T-helper 1 cell (primary cell): ENCODE measurements around the gene UBE2O.
A peak's percentile ranks its signal among the peaks of the same experiment; 100 is the strongest.

Source experiments
- DNase-seq, 5 donors: peaks; one replicate each; pipeline ENCODE4 v3.0.0-alpha.2; 2012 to 2020

Gene UBE2O

DNA sequence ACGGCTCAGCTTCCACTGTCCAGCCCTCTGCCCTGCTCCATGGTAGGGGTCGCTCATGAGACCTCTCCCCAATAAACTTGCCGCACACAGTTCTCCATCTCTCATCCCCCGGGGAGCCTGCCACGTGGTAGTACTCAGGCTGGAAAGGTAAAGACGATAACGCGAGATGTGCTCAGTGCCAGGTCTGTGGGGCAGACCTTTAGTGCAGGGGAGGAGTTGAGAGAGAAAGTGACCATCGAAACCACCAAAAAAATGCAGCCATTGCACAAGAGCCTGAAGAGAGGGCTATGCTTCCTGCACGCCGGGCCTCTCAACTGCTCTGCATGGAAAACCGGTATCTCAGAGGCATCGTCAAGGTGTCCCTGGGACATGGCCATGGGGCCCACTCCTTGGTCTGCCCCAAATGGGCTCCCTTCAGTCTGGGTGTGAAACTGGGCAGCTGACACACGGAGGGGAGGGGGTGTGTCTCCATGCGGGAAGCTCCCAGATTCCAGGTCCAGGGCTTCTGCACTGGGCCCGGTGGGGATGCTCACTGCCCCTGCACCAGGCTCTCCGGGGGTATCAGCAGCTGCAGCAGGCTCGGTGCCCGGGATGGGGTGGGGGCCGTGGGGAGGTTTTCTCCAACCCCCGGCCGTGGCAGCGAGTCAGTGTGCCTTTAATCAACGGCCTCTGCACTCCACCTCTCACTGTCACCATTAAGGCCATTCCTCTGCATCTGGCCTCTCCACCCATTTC, 9.8 kb upstream of the UBE2O start:
- DNase-seq, result no peak

DNA sequence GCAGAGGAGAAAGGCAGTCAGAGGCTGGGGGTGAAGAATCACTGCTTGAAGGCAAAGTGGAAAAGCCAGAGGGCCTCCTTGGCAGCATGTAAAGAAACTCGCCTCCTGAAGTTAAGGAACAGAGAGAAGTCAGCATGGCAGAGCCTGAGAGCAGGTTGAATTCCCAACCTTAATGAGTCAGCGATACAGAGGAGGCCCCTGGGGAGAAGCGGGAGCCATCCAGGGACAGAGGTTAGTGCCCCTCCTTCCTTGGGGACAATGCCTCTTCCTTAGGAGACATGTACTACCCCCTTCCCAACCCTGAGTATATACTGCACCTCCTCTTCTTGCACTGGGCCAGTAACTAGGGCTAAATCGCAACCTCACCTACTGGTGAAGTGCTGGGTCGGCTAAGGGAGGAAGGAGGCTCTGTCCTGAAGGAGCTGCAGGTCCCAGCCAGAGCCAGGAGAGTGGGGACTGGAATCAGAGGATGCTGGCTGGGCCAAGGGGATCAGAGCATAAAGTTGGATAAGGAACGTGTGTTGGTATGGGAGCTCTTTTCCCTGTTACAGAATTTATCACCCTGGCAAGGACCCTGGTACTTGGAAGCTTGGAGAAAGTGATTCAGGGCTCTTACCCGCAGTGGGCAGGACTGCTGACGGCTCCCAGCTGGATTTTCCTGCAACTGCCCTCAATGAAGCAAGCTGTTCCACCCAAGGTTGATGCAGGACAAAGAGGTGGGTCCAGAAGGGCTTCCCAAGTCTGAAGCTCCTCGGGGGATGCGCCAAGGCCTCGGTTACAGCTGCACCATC, 9.0 kb upstream of the UBE2O start:
- DNase-seq, result no peak

DNA sequence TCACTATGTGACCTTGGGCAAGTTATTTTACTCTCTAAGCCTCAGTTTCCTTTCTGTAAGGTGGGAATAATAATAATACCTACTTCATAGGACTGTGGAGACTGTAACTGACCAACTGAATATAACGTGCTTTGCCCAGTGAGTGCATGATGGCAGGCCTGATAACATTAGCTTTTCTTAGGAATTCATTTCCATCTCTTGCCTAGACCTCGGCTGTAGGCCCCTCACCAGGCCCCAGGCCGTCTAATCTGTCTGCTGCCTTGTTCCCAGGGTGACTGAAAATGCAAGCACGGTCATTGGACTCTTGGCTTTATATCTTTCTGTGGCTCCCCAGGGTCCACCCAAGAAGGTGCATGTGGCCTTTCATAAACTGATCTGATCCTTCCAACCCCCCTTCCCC, 6.7 kb upstream of the UBE2O start:
- no peak for DNase-seq

DNA sequence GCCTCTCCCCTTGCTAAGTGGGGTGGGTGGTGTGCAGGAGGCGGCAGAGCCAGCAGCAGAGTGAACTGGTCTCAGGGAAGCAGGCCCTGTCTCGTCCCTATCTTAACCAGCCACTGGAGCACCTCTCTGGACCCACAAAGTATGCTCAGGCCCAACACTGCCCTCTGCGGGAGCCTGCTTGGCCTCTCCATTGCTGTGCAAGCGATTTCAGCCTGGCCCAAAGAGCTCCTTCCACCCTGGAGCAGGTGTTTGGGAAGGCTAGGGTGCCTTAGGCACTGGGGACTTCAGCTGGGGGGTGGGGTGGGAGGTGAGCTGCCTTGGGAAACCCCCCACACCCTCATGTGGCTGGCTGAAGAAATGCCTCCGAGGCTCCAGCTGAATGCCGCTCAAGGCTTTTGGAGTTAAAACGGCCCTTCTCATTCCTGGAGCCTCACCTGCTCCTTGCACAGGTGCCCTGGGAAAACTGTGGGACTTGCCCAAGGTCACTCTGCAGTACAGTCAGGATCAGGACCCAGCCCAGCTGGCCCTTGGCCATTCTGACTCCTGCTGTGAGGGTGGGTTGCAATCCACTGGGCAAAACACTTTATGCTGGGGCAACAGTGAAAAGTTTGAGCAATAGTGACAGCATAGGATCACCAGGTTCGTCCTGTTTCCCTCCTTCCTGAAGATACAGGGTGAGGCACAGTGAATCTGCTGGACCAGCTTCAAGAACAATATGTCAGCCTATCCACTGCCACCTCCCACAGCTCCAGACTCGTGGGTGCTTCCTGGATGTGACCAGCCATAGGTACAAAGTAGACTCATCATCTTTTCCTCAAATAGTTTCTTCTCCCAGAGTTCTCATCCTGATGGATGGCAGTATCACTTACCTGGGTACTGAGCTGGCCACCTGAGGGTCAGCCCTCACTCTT, 5.9 kb upstream of the UBE2O start:
- DNase-seq, result no peak

DNA sequence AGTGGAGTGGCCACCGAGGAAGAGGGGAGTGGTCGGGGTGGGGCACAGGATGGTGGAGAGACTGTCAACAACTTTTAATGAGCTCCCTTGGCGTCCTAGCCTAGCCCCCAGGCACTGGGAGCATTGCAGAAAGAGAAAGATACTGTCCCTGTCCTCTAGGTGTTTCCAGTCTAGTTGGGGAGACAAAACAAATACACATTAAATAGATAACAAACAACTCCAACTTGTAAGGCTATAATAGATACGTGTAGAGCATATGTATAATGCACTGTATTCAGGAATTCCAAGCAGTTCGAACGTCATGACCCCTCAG, 435 bp upstream of the UBE2O start:
- DNase-seq, result no peak

DNA sequence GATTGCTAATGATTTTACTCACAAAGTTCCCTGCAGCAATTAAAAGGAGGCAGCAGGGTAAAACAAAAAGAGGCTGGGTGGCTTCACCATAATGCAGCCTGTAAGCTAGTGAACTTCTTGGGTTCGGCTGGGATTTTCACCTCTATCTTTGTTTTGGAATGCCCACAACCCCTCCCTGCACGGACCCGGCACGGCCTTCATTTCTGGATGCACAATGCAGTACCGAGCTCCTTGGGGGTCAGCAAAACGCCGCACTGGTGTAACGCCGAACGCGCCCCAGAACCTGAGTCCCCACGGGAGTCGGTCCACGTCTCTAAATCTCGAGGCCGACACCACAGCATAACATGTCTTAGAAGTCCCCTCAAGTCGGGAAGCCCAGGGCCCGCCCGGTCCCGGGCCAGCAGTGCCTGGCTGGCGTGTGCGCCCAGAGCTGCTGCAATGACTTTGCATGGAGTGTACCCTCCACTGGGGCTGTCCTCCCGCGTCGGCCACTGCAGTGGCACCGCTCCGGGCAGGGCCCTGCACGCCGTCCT, 759 bp downstream of the UBE2O start:
- DNase-seq, result peak in 2 of 5 donors; percentile 3 to 10

DNA sequence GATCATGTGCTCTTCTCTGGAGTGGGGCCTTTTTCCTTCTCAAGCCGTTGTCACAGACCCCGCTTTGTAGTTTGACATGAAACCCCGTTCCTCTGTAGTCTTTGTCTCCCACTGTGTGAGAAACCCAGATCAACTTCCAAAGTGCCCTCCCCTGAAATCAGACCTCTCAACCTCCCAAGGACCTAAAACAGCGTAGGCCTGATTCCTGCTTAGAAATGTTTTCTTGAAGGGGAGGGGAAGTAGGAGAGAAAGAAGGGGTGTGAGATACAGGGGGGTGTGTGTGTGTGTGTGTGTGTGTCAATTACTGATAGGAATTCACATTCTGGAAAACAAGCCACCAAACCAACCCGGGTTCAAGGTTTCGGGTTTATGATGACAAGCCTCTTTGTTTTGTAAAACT, 1.4 kb downstream of the UBE2O start:
- DNase-seq, result no peak

DNA sequence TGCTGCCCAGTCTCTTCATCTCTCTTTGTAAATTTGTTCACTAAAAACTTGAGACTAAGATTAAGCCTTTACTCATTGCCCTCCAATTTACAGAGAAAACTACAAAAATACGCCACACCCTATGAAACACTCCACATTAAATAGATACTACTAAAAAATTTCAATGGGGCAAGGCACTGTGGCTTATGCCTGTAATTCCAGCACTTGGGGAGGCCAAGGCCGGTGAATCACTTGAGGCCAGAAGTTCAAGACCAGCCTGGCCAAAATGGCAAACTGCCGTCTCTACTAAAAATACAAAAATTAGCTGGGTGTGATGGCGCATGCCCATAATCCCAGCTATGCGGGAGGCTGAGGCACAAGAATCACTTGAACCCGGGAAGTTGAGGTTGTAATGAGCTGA, 3.8 kb downstream of the UBE2O start:
- DNase-seq, result no peak

DNA sequence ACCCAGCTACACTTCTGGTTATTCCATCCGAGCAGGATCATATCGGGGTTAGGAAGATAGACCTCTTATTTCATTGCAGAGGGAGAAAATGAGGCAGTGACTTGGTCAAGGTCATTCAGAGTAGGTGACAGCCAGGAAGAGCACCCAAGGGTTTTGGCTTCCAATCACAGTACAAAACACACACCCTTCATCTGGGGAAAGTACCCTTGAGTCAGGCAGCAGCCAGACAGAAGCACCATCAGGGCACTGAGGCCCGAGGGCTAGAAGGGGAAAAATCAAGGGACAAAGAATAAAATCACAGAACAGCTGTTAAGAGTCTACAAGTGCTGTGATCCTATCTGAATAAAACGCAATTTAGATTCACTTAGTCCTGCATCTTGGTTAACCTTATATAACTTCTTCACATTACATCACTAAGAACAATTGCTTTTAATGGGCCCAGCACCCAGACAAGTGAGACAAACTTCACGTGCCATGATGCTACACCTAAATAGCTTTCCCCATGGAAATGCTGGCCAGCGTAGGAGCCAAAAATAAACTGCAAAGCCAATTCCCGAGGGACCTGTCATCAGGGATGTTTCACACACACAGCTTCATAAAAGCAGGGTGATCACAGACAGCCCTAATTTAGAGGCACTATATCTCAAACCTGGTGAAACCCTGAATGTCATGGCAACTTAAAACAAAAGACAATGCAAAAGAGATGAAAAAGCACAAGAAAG, 4.9 kb downstream of the UBE2O start:
- no peak for DNase-seq

DNA sequence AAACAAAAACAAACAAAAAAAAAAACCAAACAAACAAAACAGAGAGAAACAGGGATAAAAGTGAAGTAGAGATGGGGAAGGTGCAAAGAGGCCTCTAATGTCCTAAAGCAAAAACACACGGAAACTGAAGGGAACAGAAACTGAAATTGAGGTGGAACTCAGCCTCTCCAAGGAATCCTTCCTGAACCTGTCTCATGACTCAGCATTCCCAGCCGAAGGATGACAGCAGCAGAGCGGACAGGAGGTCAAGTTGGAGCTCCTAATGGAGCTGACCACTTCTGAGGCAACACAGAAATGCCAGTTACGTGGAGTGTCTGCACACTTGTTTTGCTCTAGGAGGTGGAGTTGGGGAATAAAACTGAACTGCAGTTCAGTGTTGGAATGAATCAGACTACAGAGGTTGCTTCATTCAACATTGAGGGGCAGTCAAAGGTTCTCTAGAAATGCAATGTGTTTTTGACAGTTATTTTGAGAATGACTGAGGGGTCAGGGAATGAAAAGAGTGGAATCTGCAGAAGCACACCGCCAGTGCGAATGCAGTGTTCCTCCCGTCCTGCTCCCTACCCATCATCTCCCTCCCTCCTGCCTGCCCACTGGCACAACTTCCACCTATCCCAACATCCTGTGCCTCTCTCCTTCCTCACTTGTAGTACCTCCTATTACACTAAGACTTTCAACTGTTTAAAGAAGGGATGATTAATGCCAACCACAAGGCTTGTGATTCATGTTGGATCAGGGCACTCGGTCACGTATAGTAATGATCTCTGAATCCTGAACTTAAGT, 6.3 kb downstream of the UBE2O start:
- no peak for DNase-seq

DNA sequence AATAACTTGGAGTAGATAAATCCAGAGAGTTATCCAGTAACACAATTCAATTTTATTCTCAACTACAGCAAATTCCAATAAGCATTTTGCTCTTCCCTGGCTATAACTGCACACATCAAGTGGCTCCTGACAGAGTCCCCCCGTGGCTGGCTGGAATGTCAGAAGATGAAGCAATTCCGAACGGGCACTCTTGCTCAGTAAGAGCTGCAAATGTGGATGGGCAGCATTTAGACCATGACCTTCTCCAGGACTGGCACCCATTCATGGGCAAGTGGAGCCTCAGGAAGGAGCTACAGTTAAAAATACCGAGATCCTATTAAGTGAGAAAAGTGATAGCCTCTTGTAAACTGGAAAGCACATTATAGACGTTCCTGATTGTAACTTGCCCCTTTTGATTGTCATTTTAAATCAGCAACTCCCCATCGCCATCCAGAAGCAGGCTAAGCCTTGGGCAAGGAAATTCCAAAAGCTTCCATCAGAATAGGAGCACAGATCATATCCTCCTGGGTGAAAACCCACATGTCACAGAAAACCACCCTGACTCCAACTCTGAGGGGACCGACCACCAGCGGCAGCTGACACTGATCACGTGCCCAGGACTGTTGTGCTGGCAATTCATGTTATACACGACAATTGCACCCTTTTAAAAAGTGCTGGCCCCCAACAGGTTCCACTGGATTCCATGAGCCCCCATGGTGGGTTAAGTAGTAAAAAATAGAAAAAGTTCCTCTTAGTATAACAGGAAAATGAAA, 7.1 kb downstream of the UBE2O start:
- DNase-seq, result no peak

DNA sequence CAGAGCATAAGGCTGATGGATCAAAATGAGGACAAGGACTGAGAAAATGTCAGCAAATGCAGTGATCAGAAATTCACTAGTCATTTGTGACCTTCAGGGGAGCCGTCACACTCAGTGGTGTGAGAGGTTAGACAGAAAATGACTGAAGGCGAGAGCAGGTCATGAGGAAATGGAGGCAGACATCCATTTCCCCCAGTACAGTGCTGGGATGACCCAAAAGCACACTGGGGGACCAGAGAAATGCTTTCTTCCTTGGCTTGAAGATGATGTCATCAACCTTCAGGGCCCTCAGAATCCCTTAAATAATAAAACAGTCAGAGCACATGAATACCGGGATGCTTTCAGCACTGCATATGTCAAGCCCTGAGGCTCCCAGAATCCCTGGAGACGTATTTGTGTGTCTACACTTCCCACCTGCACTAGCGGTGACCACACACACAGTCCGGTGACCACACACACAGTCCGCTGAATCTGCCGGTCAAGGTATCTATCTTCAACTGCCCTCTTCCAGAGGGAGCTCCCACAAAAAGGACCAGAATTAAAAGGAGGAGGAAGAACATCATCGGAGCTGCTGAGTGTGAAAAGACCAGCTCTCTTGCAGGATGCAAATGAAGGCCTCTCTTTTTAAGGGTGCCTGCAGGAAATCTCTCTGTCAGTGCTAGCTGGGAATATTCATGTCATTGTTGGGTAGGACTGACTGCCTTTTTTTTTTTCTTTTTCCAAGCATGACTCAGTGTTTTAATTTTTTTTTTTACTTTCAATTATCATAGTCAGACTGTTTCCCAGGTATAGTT, 8.2 kb downstream of the UBE2O start:
- DNase-seq, result peak in 1 of 5 donors; percentile 23

DNA sequence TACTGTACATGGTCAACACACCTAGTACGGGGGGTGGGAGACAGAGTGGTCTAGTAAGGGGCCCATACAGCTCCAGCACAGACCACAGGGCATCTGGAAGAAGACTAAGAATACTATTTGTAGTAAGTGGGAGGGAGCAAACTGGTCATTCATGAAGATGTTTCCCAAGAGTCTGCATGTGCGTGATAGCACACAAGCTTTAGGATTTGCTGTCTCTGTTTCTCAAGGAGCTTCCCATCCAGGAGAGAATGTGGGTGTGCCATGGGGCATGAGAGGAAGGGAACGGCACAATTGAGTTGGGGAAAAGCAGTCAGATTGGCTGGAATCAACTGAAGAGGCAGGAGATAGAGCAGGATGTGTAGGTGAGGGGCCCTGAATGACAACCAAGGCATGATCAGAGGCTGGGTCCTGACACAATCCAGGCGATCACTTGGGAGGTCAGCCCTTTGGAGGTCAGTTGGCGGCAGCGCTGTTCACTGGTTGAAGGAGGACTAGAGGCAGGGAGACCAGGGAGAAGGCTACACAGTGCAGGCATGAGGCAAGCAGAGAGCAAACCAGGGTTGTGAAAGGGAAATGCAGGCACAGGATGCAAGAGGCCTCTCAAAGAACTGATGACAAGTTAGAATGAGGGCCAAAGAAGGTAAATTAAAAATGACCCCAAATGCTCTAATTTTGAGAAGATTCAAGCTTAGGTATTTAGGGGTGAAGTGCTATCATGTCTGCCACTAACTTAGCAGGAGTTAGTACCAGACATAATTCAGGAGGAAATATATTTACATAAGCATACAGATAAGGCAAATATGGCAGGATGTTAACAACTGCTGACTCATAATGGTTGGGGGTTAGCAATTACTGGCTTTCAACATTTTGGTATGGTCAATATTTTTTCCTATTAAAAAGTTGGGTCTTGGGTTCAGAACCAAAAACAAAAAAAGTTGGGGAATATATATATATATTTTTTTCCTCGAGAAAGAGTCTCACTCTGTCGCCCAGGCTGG, 10.3 kb downstream of the UBE2O start:
- peak in 1 of 5 donors; percentile 50 for DNase-seq

DNA sequence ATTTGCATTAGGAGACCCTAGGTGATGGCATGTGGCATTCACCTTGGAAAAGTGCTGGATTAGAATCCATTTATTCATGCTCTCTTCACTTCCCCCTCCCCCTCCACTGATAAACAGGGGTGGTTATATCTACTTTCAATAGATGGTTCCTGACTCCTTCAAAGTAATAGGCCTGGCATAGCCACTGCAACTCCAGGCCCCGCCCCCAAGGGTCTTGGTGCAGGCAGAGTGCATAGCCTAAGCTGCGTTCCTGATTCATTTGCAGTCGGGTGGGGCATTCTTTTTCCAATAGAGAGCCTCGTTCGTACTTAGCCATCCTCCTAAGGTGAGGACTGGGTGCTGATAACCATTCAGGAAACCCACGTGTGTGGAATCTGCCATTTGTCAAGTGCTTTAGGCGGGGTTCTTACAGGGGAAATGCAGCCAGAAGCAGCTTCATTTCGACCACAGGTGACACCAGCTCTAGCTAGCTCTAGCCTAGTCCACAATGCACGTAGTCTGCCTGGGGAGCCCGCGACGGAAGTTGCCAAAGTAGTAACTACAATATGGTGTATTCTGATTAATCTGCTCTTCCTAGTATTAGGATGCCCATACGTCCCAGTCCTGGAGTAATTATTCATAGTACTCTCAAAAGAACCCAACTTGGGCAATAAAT, 11.1 kb downstream of the UBE2O start:
- no peak for DNase-seq

DNA sequence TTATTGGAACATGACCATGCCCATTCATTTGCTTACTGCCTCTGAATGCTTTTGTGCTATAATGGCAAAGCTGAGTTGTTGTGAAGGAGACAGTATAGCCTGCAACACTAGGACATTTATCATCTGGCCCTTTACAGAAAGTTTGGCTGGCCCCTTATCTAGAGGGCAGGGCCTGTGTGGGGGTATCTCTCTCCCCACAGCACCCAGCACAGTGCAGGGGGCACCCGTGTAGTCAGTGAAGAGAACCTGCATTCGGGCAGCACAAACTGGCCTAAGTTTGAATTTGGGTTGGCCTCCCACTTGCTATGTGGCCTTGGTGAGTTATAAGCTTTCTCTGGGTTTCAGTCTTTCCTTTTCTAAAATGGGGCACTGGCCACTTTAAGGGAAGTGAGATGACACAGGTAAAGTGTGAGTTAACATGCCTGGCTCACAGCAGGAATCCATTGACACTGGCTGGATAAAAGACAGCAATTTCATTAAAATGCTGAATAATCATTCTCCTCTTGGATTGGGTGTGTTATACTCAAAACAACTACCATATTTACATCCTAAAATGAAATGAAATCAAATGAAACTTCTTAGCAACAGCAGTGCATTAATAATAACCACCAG, 12.1 kb downstream of the UBE2O start:
- DNase-seq, result no peak

DNA sequence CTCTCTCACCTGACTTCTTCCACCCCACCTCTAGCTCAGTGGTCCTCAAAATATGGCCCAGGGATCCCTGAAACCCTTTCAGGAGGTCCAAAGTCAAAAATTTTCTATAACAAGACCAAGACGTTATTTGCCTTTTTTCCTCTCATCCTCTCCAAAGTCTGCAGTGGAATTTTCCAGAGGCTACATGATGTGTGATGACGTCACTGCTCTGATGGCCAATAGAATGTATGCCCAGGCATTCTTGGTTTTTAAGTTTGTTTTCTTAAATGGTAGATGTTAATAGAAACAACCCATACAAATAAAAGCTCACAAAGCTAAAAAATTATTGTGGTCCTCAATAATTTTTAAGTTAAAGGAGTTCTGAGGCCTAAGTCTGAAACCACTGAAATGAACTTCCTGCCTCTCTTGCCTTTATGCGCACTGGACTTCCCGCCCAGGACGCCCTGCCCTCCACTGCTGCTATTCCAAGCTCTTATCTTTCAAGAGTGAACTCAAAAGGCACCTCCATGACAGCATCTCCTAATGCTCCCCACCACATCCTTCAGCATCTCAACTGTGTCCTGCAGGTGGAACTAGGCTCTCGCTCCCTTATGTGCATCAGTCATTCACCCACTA, 13.5 kb downstream of the UBE2O start:
- no peak for DNase-seq

DNA sequence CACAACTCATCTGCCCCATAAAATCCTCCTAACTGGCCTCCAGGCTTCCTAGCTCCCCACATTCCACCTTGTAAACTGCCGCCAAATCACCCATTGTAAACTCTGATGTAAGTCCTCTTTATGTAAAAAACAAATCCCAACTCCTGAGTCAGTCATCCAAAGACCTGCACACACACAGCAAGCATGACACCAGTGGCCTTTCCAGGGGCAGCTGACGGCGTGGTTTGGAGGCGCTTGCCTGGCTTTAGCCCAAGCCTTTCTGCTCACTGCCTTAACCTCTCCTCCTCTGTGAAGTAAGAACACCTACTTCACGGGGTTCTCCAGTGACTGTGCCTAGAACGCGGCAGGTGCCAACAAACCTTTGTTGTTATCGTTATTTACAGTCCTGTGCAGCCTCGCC, 14.0 kb downstream of the UBE2O start:
- no peak for DNase-seq
